ENCODE measurements around the gene NAMPT.
A peak's percentile ranks its signal among the peaks of the same experiment; 100 is the strongest.

Gene NAMPT

DNA sequence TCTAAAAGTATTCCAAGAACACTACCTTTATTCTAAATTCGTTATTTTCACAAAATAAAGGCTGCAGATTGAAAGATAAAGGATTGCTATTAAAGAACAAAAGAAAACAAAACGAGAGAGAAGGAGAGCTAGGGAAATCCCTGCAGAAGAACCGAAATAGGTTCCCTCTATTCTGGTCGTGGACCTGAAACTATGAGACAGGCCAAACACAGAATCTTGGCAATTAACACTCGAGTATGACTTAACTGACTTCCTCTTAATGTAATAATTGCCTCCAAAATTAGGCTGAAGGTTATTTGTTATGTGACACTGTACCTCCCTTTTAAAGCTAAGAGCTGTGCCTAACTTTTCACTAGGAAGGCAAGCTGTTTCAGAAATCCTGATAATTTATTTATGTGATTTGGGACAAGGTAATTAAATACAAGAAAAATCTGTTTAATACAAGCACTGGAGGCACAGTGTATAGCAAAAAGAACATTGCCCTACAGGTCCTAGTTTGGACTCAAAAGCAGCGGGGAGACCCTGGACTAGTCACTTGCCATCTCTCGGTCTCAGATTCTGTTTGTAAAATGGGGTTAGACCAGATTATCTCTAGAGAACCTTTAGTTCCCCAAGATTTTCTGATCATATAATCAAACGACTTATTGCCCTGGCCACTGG is 11.6 kb downstream of the NAMPT start:
- no peak for DNase-seq (ENCODE audit: low read depth)

DNA sequence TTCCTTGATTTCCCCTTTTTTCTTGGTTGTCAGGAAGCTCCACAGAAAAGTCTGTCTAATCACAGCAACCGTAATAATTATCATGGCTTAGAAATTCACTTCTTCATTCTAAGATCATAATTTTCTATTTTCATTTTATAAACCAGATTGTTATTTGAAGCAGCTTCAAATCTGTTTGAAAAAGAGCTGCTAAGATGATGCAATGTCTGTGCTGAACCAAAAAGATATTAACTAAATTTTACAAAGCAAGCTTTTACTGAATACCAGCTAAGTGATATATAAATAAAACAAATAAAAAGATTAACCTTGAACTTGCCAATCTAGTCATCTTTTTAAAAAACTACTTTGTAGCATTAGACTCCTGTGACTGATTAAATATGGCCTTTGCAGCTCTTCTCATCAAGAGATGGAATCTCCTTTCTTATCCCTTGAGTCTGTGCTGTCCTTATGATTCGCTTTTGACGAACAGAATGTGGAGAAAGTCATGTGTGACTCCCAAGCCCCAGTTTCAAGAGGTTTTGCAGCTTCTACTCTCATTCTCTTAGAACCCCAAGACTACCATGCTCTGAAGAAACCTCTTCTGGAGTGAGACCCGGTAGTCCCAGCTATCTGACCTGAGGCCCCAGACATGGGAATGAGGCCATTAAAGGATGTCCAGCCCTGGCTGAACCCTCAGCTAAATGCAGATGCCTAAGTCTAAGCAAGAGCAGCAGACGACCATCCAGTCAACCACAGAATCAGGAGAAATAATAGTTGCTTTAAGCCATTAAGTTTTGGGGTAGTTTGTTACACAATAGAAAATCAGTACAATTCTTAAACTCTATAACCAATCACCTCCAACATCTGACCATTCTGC is 14.4 kb downstream of the NAMPT start:
- no peak for DNase-seq (ENCODE audit: low read depth)

DNA sequence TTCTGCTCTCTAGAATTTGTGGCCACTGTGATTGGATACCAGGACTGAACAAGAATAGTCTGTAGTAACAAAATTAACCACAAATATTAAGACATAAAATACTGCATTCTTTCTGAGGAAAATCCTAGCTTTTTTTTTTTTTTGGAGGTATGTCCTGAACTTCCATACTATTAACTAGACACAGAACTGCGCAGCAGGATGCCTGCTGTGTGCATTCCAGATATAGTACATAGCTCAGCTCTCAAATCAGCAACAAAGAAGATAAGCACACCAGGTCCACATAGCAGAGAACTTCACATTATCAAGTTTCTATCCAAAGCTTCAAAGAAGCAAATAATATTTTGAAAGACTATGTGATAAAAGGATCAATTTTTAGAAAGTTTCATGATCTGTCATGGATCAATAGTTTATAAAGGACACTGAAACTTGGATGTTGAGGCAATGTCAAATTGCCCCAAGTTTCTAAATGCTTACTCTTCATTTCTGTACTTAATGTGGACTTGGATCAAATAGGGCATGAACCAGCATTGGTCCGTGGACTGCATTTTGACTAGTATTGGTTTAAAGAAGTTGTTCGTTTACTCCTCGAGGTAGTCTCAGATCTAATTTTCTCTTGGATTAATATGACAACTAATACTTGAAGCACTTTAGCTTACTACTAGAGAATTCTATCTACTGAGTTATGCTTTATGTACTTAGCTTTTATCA is 15.4 kb downstream of the NAMPT start:
- no peak for DNase-seq (ENCODE audit: low read depth)

DNA sequence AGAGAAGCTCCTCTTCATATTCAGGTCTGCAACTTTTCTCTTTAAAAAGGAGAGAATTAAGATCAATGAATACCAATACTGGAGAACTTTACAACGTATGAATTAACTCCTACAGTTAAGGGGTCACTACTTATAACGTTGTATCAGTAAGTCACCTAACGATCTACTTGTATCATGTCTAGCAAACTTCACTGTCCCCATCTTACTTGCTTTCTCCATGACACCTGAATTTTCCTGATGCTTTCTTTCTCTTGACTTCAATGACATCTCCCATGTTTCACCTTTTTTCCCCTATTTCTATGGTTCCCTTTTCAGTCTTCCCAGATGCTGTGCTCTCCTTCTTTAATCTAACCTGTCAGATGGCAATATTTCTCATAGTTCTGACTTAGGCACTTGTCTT is 19.6 kb downstream of the NAMPT start:
- no peak for DNase-seq (ENCODE audit: low read depth)

DNA sequence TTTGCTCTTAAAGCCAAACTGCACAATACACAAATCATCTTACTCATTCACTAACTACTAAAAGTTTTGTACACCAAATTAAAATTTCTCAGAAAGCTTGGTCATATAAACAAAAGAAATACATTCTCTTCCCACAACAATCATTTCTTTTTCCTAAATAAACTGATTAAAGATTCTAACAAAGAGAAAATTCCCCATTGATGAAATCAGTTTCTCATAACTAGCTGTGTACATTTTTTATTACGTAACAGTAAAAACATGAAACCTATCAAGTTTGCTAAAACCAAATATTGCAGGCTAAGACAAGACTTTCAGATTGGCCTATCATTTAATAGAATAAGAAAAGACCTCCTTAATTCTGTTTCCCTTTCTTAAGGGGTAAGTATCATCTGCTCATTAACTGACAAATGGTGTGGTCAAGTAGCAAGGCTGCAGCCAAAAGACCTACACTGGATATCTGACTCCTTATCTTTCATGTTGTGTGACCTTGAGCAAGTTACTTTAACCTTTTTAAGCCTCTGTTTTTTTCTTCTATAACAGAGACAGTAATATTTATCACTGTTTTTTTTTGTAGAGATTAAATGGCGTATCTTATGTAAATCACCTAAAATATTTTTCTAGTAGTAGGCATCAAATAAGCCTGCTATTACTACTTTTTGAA is 22.4 kb downstream of the NAMPT start:
- DNase-seq (ENCODE audit: low read depth), result no peak

DNA sequence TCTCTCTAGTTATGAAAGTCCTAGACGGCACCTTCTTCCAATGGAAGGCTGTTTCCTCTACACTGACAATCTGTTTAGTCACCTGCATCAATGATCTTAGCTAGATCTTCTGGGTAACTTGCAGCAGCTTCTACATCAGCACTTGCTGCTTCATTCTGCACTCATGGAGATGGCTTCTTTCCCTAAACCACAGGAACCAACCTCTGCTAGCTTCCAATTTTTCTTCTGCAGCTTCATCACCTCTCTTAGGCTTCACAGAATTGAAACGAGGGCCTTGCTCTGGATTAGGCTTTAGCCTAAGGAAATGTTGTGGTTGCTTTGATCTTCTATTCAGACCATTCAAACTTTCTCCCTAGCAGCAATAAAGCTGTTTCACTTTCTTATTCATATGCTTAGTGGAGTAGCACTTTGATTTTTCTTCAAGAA is 24.6 kb downstream of the NAMPT start:
- DNase-seq (ENCODE audit: low read depth), result no peak

DNA sequence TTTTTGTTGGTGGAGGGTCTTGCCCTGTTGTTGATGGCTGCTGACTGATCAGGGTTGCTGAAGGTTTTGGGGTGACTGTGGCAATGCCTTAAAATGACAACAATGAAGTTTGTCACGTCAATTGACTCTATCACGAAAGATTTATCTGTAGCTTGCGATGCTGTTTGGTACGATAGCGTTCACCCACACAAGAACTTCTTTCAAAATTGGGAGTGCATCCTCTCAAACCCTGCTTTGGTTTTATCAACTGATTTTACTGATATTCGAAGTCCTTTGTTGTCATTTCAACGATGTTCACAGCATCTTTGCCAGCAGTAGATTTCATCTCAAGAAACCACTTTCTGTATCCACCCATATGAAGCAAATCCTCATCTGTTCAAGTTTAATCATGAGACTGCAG is 26.0 kb downstream of the NAMPT start:
- no peak for DNase-seq (ENCODE audit: low read depth)

DNA sequence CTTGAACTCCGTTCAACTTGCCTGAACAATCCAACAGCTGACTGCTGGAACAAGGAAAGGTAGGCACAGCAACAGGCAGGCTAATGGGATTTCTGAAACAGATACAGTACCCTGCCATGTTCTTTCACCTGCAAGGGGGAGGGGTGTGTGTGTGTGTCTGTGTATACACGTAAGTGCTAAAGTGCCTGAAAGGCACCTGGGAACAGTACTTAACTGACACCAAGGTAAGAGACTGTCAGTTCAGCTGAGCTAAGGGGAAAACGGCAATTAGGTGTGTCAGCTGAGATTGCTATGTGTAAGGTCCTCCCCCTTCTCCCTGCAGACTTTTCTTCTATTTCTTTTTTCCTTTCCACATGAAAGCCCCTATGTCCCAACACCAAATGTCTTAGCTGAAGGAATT is 27.0 kb downstream of the NAMPT start:
- DNase-seq (ENCODE audit: low read depth), result no peak

DNA sequence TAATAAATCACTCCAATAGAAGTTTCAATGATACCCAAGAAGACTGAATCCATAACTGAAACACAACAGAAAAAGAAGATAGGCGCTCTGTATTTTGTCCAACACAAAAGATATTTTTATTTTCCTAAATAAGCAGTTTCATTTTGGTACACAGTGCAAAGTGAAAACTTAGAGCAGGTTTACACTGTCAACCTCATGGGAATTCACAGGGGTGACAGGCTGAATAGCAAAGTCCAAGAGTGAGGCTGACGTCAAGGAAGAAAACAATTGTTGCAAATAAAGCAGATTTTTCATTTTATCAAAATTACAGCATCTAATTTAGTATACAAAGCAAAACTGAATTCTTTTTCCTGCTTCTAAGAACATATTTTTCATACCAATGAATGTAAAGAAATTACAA is 28.6 kb downstream of the NAMPT start:
- DNase-seq (ENCODE audit: low read depth), result no peak

DNA sequence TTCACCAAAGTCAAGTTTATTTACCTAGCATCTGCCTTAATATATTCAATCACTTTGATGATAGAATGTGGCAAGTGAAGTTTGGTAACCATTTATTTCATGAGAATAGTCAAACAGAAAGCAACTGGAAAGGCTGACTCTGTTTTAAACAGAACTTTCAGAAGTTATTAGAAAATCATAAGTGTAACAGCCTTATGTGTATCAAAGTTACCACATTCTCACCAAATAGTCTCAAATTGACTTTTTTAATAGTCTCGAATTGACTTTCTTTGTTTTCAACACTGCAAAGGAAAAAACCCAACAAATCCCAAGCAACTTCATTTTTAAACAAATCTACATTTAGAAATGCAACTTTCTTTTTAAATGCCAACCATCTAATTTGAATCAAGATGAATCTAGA is 29.5 kb downstream of the NAMPT start:
- DNase-seq (ENCODE audit: low read depth), result no peak

DNA sequence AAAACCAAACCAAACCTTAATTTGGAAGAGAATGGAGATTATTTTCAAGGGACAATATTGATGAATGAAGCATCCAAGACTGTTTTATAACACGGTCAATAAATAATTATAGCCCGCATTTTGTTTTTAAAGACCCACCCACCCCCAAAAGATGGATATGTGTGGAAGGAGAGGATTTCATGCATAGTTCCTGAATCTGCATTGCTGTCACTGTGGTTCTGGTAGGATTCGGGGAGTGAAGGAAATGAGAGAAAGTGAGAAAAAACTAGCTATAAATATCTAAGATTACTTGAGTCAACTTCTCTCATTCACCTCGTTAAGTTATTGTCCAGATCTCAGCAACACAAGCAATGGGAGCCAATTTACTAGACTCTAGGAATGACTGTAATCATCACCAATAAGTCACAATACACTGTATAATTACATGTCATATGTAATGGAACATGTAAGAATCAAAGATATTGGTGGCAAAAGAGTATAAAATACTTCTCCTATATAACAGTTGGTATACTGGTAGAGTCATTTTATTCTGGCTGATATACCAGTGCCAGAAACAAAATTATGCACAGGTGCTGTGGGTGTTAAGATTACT is 30.2 kb downstream of the NAMPT start:
- DNase-seq (ENCODE audit: low read depth), result no peak

DNA sequence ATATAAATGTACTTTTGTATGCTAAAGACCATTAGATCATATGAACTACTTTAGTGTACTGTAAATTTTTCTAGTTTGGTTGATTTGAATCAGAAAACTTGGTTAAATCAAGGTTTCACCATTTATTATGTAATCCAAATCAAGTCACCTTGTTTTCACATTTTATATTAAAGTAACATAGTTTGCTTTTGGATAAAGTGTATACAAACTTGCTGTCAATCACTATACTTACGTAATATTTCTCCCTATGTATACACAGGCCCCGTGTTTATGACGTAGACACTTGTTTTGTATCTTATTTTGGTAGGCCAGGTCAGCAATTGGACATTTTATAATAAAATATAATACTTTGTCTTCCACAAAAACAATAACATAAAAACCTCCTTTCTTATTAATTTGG is 32.2 kb downstream of the NAMPT start:
- no peak for DNase-seq (ENCODE audit: low read depth)

DNA sequence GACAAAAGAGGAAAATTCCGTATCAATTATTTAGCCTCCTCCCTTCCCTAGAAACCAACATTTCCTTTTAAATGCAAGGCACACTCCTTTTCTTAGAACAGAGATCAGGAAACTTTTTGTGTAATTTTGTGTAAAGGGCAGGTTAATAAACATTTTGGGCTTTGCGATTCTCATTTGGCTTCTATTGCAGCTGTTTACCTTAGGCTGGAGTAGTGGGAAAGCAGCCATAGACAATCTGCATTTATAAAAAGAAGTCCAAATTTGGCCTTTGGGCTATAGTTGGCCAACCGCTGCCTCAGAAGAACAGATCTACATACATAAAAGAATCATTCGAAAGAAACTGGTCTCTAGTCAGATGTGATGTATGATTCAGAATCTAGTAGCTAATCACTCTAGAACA is 35.3 kb downstream of the NAMPT start:
- no peak for DNase-seq (ENCODE audit: low read depth)

DNA sequence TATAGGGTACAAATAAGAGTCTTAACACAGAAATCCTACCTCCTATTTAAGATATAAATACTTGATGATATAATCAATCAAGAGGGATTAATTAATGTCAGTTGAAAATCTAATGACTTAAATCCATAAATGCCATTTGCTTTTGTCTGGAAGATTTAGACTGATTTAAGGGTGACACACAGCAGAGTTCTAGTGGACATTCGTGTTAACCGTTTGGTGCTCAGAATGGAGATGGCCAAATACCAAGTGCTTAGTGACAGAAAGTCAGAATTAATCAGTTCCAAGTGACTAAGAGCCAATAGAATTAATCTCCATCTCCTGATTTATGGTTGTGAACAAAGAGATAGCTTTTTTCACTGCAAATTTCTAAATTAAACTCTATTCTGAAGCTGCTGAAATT is 36.2 kb downstream of the NAMPT start:
- no peak for DNase-seq (ENCODE audit: low read depth)

DNA sequence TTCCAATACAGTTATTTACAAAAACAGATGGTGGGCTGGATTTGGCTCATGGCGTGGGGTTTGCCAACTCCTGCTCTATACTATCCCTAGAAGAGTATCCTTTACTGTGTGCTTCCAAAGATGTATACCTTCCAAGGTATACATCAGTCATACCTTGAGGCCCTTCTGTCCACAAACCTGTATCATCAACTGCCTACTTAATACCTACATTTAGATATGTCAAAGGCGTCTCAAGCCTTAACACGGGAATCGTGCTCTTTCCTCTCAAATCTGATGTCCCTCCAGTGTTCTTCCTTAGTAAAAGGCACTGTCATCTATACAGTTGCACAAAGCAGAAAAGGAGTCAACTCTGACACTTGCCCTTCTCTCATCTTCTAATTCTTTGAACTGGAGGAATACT is 36.9 kb downstream of the NAMPT start:
- DNase-seq (ENCODE audit: low read depth), result no peak

DNA sequence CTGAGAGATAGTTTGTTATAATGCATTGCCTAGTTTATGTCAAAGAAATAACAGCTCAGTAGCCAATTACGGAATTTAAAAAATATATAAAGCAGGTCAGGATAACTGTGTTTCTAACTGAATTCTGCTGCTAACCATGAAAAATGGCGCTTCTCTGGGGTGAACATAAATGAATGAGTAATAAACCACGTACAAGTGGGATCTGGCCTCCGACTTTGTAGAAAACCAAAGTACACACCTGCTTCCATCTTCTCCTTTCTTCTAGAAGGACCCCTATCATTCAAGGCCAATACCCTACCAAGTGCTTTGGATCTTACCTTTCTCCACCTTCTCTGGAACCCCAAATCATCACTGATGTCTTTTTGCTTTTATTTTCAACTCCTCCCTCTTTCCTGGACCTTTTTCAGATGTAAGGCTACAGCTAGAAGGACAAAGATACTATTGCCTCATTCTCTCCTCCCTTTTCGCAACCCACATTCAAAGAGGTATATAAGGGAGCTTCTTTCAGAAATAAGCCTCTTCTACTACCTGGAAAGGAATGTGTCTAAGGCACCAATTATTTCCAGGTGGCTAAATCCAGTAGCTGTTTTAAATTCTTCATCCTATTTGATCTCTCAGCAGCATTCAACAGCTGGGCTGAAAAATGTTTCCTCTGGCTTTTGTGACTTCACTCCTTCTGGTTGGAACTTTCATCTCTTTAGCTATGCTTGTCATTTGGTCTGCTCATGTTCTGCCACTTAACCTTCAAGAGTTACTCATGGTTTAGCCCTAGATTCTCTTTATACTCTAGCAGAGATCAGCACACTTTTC is 37.7 kb downstream of the NAMPT start:
- no peak for DNase-seq (ENCODE audit: low read depth)

DNA sequence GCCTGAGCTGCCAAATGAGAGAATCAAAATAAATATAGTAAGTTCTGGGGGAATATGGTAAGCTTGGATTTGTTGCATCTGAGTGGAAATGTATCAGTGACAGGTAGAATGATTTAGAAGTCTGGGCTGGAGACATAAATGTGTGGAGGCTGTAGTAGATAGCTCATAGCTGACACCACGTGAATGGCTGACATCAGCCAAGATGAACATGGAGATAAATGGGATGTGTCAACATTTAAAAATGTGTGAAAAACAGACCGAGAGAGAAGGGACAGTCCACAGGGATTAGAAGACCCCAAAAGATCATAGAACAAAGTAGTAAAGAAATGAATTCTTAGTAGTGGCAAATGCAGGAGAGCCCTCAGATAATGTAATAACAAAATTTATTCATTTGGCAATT is 40.9 kb downstream of the NAMPT start:
- peak; percentile 6 for DNase-seq (ENCODE audit: low read depth)

DNA sequence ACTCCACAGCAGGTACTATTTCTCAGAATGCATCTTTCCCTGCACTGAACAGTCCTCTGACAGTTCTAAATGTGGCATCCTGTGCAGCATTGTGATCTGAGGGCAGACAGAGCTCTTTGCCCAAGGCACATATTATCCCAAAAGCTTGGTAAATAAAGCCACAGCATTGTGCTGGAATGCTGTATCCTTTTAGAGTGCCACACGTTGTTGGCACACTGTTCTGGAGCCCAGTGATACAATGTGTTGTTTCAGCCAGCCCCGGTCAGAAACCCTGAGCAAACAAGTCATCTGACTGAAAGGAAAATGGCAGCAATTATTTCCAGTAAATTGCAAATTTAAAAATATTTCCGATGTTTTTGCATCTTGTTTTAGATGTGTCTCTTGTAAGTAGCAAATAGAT is 45.4 kb downstream of the NAMPT start:
- no peak for DNase-seq (ENCODE audit: low read depth)

DNA sequence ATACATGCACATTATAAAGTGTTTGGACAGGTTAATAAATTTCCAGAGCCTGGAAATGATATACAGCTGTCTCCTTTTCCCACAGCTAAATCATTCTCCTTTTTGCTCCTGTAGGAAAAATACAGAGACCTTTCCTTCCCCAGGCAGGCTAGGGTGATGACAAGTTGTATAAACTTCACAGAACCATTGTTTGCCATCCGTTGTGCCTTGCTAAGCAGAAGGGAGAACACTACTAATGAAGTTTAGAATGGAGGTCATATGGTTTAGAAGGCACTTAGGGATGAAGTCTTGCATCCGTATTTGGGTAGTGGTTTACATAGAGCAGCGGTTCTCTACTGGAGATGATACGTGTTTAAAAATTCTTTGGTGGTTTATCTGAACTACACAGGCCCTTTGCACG is 46.0 kb downstream of the NAMPT start:
- DNase-seq (ENCODE audit: low read depth), result no peak

DNA sequence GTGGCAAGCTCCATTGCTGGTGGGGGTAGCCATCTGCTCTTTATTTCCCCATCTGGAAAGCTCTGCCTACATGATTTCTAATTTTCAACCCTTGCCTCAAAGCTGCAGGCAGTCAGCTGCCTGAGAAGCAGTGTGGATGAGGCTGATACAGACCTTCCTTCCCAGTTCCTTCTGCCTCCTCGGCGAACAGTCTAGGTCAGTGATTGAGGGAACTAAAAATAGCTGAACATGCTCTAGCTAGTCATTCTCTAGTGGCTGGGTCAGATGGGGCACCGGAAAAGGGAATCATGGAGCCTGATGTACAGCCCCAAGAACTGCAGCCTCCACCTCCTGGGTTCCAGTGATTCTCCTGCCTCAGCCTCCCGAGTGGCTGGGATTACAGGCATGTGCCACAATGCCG is 48.7 kb downstream of the NAMPT start:
- no peak for DNase-seq (ENCODE audit: low read depth)

DNA sequence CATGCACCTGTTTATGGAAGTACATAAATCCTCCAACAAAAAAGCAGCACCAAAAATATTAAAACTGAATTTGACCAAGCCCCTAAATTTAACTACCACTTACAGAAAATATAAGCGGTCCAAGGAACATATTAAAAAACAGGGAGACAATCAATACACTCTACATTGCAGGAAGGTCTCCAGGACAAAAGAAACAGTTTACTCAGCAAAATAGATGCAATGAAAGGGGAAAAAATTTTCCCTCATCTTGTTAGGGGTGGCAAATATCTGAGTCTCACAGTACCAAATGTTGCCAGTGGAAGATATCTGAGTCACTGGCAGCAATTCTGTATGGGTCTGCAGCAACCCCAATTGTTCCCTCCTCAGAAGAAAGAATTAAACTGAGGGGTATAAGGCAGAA is 50.4 kb downstream of the NAMPT start:
- no peak for DNase-seq (ENCODE audit: low read depth)

Measured in GM04504 (cell line).